Urinary bladder (tissue), 4 donors: ENCODE results near the gene USP22. TPM values are rescaled to one million over a fixed set of nuclear protein-coding genes. Genes with fewer than 3 reads are reported as not detected.
"Not testable (repeated sequence)": the region's sequence is repeated elsewhere in the genome, so short reads cannot be mapped to it uniquely, and the experiment has no call there.

ENCODE experiments used
- DNase-seq: peaks from one replicate; pipeline ENCODE4 v3.0.0-alpha.2; 2015; ENCODE audit errors: extremely low spot score
- H3K27ac ChIP-seq: one replicate; pipeline ENCODE4 v1.5.1; 2013; ENCODE audit warnings: low read depth, mild to moderate bottlenecking, moderate library complexity
- H3K36me3 ChIP-seq: one replicate; pipeline ENCODE4 v1.6.1; 2013; ENCODE audit warnings: mild to moderate bottlenecking, moderate library complexity; ENCODE audit not compliant: insufficient read depth
- H3K4me1 ChIP-seq: one replicate; pipeline ENCODE4 v1.6.1; 2013; ENCODE audit warnings: mild to moderate bottlenecking, moderate library complexity; ENCODE audit not compliant: insufficient read depth
- H3K4me3 ChIP-seq: one replicate; pipeline ENCODE4 v1.5.1; 2013; ENCODE audit warnings: low read depth, low read length
- WGBS: extraction: QIAGEN DNeasy Blood & Tissue Kit; methylation state at CpG from one replicate; pipeline ENCODE4 v1.1.7; 2013; 5-methylcytosine and 5-hydroxymethylcytosine counted together
- polyA plus RNA-seq: library from polyadenylated mRNA; stranded (reverse); fragments of 200-250 nt; gene quantifications from one replicate; pipeline ENCODE4 v1.2.3, GENCODE V29; 2013
- total RNA-seq: library from RNA; depleted of rRNA; stranded (reverse); fragments of >200 nt; gene quantifications from one replicate; pipeline ENCODE4 v1.2.3, GENCODE V29; 2014
- donor health status: healthy with polysubstance abuse.
- donor health status: healthy.

Gene USP22
- 170 TPM for total RNA-seq
- polyA plus RNA-seq = 72.1 TPM

DNA sequence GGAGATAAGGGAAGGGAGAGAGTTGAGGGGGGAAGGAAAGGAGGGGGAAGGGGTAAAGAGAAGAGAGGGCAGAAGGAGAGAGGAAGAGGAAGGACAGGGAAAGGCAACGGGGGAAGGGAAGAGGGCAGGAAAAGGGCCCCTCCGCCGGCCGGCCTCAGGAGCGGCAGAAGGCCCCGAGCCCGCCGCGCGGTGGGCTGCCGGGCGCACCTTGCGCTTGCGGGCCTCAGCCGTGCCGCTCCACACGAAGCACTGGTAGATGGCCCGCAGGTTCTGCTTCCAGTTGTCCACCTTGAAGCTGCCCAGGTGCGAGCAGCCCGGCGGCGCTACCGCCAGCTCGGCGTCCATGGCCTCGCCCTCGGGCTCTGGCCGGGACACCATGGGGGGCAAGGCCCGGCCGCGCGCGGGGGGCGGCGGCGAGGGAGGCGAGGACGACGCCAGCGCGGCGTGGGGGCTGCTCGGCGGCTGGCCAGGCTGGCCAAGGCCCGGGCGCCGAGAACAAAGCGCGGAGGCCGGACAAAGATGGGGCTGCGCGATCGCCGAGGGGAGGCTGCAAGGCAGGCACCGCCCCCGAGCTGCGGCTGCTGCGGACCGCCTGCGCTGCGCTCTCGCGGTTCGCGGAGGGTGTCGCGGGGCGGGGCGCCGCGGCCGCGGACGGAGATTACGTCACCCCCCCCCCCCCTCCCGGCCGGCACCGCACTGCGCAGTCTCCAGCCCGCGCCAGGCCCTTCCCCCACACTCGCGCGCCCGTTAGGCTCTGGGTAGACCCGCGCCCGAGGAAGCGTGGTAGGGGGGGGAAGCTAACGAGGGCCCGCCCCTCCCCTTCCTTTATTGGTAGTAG lies at the start of gene USP22:
Gene USP22, minus strand, starts transcription at position 554 of the 838 bp plus-strand sequence. Its CDS starts 176 bp downstream, at position 378.
- Histone ChIP-seq H3K27ac (peak within 1 kb of the TSS; percentile 100), H3K4me1 (no peaks in the 10 kb centered on the region), H3K36me3 (no peaks in the 10 kb centered on the region), H3K4me3 (peak within 1 kb of the TSS; percentile 96)
- WGBS = under 1% methylated on average over 83 of the region's 91 CpGs
- no peak for DNase-seq

DNA sequence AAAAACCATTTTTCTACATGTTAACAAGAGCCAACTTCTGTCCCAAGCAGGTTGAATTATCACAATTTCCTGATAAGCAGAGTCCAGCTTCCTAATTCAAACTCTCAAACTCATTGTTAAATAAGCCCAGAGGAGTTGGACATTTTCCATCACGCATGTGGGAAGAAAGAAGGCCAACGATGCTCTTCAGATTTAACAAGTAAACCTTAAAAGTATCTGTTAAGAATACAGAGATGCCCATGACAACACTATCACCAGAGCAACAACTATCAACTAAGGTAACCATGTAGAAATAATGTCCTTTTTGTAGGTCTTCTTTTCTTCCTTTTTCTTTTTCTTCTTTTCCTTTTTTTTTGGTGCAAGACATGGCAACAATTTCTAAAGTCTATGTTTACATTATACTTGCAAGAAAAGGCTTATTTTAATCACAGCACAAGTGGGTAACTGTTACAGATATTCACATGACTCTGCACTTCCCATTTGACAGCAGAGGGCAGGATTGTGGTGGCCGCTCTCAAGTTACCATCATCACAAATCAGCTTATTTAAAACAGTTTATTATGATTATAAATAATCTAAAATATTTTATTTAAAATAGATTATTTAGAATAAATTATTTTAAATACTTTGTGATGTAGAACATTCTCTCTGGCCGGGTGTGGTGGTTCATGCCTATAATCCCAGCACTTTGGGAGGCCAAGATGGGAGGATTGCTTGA lies 48.2 kb upstream of the USP22 start:
- Histone ChIP-seq H3K36me3 (no peaks in the 10 kb centered on the region), H3K4me3 (no peak overlapping the region), H3K4me1 (no peaks in the 10 kb centered on the region), H3K27ac (no peak overlapping the region)
- DNase-seq = no peak
- WGBS = 43% methylated on average over 4 of the region's 4 CpGs

DNA sequence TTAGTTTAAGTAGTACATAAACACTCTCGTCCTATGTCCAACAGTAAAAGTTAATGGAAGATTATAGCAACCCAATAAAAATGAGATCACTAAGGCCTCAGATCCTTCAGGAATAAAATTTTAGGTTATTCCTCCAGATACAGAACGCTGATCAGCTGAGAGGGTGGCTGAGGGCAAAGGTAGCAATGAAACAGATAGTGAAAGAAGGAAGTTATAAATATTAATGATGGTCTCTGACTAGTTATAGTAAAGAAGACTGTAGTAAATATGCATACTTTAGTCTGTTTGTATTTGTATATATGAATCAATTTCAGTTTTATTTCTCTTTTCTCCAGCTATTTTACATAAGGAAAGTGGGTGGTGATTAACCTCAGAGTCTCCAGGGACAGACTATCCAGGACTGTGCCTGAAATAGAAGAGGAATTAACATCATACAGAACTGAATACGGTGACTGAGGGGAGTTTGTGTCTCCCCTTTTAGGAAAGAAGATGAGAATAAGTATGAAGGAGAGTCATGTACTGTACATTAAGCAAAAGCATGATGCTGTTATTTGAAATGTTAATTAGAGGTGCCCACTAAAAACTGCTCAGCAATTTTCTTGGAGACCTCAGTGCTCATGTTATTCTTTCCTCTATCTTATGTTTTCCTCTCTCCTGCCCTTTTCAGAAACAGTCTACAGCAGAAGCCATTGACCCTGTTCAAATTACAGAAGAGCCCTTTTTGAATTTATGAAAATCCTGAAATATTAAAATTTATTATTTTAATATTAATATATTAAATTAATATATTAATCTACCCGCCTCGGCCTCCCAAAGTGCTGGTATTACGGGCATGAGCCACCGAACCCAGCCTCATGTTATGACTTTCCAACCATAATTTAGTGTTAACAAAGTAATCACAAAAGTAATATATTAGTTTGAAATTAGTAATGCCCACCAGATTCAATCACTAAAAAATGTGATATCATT lies 47.4 kb upstream of the USP22 start:
- H3K36me3 ChIP-seq = no peaks in the 10 kb centered on the region
- H3K27ac ChIP-seq = no peak overlapping the region
- no peak overlapping the region for H3K4me3 ChIP-seq
- WGBS = 75% methylated on average over 7 of the region's 7 CpGs
- DNase-seq = no peak
- no peaks in the 10 kb centered on the region for H3K4me1 ChIP-seq

DNA sequence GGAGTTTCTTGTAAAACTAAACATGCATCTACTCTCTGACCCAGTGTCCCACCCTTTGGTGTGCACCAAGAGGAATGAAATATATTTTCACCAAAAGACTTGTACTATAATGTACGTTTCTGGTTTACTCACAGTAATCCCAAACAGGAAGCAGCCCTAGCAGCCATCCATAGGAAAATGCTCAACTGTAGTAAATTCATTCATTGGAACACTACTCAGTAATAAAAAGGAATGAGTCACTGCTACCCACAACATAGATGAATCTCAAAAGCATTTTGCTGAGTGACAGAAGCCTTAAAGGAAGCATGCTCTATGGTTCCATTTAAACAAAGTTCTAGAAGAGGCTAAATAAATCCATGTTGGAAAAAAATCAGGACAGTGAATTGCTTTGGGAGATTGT lies 46.3 kb upstream of the USP22 start:
- H3K4me3 ChIP-seq = no peak overlapping the region
- no peaks in the 10 kb centered on the region for H3K4me1 ChIP-seq
- DNase-seq = no peak
- H3K27ac ChIP-seq = no peak overlapping the region
- no peaks in the 10 kb centered on the region for H3K36me3 ChIP-seq
- 49% methylated on average over 1 of the region's 1 CpG for WGBS

DNA sequence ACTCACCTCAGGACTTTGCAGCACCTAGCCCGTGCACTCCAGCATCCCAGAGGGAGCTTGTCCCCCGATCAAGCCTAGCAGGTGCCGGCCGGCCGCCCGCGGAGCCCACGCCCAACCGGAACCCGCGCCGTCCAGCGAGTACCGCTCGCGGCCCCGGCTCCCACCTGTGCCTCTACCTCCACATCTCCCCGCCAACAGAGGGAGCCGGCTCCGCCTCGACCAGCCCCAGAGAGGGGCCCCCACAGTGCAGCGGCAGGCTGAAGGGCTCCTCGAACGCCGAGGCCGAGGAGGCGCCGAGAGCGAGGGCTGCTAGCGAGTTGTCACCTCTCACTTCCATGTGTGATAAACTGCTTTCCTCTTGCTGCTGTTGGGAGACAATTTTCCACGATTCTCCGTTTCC lies 42.9 kb upstream of the USP22 start:
- H3K36me3 ChIP-seq = no peaks in the 10 kb centered on the region
- H3K27ac ChIP-seq = no peak overlapping the region
- DNase-seq = no peak
- H3K4me1 ChIP-seq = no peaks in the 10 kb centered on the region
- no peak overlapping the region for H3K4me3 ChIP-seq
- 87% methylated on average over 32 of the region's 32 CpGs for WGBS

DNA sequence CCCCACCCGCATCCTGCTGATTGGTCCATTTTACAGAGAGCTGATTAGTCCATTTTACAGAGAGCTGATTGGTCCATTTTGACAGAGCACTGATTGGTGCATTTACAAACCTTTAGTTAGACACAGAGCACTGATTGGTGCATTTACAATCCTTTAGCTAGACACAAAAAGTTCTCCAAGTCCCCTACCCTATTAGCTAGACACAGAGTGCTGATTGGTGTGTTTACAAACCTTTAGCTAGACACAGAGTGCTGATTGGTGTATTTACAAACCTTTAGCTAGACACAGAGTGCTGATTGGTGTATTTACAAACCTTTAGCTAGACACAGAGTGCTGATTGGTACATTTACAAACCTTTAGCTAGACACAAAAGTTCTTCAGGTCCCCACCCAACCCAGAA lies 42.5 kb upstream of the USP22 start:
- not testable (repeated sequence) for DNase-seq, H3K27ac ChIP-seq, H3K4me3 ChIP-seq, H3K4me1 ChIP-seq, H3K36me3 ChIP-seq
- 94% methylated on average over 1 of the region's 1 CpG for WGBS

DNA sequence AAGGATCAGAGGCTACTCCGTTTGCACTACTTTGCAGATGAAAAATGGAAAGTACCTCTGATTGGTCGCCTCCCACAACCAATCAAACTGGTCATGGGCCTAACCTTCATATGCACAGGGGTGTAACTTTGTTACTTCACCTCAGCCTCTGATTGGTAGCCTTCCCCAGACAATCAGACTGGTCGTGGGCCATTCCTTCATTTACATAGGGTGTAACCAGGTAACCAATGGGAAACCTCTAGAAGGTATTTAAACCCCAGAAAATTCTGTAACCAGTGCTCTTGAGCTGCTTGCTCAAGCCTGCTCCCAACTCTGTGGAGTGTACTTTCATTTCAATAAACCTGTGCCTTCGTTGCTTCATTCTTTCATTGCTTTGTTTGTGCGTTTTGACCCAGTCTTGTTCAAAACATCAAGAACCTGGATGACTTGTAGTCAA lies 39.2 kb upstream of the USP22 start:
- H3K4me3 ChIP-seq = no peak overlapping the region
- H3K36me3 ChIP-seq = no peaks in the 10 kb centered on the region
- H3K27ac ChIP-seq = no peak overlapping the region
- 85% methylated on average over 5 of the region's 5 CpGs for WGBS
- DNase-seq = no peak
- no peaks in the 10 kb centered on the region for H3K4me1 ChIP-seq

DNA sequence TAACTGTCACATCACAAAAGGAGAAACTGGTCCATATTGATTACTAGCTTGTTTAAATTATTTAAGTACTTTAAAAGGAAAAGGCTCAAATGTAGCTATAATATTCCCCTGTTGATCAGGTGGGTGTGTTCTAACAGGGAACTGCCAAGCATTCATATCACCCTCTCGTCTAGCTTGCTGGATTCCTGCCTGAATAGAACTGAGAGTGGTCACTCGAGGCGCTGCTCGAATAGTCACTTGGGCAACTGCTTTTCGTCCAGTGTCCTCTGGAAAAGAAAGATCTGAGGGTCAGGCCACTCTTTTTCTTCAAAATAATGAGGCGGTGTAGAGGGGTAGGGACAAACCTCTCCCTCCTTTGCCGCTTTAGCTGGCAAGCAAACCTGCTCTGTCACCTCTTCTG lies 36.4 kb upstream of the USP22 start:
- H3K4me3 ChIP-seq = no peak overlapping the region
- no peak overlapping the region for H3K27ac ChIP-seq
- no peaks in the 10 kb centered on the region for H3K4me1 ChIP-seq
- no peaks in the 10 kb centered on the region for H3K36me3 ChIP-seq
- DNase-seq = no peak
- WGBS = 75% methylated on average over 7 of the region's 7 CpGs

DNA sequence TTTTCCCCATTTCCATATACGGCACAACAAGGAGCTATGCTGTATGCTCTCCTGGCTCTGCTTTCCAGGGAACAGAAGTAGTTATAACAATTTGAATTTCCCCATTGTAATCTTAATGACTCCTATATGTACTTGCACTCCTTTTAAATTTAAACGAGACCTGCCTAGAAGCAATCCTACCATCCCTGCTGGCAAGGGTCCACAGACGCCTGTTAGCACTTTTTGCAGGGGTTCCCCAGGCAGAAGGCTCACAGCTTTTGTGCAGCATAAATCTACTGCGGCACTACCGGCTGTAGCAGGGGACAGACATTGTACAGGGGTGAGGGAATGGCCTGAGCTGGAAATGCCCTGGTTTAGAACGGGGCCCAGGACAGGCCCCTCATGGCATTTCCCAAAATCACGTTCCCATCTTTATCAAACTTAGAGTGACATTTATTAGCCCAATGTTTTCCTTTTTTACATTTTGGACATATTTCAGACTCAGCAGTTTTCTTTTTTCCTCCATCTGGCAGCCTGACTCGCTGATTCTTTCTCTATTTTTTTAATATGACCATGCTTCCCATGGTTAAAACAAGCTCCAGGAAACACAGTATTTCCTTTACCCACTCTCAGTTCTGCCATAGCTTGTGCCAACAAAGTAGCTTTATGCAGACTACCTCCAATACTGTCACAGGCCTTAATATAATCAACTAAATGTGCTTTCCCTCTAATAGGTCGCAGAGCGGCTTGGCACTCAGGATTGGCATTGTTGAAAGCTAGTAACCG lies 35.4 kb upstream of the USP22 start:
- Histone ChIP-seq H3K4me1 (no peaks in the 10 kb centered on the region), H3K36me3 (no peaks in the 10 kb centered on the region), H3K27ac (no peak overlapping the region), H3K4me3 (no peak overlapping the region)
- no peak for DNase-seq
- WGBS = 34% methylated on average over 11 of the region's 11 CpGs

DNA sequence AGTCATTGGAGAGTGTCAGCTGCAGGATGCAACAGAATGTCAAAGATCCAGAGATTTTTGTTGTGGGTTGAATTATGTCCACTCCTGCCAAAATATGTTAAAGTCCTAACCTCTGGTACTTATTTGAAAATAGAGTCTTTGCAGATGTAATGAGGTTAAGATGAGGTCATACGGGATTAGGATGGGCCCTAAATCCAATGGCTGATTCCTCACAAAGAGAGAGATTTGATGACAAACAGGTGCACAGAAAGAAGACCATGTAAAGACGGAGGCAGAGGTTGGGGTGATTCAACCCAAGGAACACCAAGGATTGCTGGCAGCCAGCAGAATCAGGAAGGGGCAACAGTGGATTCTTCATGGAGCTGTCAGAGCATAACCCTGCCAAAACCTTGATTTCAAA lies 34.5 kb upstream of the USP22 start:
- WGBS = 78% methylated on average over 2 of the region's 2 CpGs
- H3K27ac ChIP-seq = no peak overlapping the region
- DNase-seq = no peak
- H3K4me1 ChIP-seq = no peaks in the 10 kb centered on the region
- no peak overlapping the region for H3K4me3 ChIP-seq
- H3K36me3 ChIP-seq = no peaks in the 10 kb centered on the region

DNA sequence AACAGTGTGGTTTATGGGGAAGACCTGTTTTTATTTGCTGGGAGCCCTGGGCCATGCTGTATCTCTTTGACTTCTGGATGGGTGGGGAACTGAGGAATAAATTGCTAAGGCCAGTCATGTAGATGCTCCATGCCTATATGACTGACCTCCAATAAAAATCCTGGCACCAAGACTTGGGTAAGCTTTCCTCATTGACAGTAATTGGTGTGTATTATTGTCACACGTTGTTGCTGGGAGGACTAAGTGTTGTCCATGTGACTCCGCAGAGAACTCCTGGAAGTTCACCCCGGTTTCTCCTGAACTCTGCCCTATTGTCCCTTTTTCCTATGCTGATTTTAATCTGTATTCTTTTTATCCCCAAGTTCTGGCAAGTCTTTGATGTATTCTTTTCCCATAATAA lies 33.4 kb upstream of the USP22 start:
- H3K4me1 ChIP-seq = no peaks in the 10 kb centered on the region
- H3K27ac ChIP-seq = no peak overlapping the region
- no peak for DNase-seq
- H3K4me3 ChIP-seq = no peak overlapping the region
- 83% methylated on average over 3 of the region's 3 CpGs for WGBS
- no peaks in the 10 kb centered on the region for H3K36me3 ChIP-seq

DNA sequence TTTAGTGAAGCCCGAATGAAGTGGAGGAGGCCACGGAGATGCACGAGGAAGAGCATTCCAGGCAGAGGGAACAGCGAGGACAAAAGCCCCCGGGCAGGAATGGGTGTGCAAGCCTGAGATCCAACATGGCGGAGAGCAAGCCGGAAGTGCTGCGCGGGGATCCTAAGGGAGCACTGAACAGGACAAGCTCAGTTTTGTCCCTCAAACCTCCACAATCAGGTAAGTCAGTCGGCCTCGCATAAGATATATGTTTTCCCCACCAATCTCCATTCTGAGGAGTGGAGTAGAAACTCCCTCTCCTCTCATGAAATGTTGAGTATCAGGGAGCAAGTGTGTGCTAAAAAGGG lies 32.9 kb upstream of the USP22 start:
- H3K27ac ChIP-seq = no peak overlapping the region
- no peaks in the 10 kb centered on the region for H3K4me1 ChIP-seq
- no peaks in the 10 kb centered on the region for H3K36me3 ChIP-seq
- no peak for DNase-seq
- 76% methylated on average over 11 of the region's 11 CpGs for WGBS
- no peak overlapping the region for H3K4me3 ChIP-seq

DNA sequence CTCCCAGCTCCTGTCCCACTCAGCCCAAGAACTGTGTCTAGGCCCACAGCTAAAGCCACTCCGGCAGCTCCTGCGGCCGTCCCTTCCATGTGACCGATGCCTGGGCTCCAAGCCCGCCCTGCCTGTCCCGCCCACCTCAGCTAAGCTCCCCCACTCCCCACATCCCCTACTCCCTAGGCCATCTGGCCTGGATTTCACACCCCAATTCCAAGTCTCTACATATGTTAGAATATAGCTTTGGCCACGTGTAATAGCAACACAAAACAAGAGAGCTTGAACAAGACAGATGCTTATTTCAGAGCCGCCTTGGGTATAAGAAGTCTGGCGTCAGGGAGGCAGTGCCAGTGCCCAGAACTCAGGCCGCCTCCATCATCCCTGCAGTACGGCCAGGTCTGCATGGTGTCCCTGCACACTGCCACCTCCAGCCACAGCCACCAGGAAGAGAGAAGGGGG lies 30.0 kb upstream of the USP22 start:
- 62% methylated on average over 11 of the region's 11 CpGs for WGBS
- H3K27ac ChIP-seq = no peak overlapping the region
- no peak overlapping the region for H3K4me3 ChIP-seq
- H3K4me1 ChIP-seq = no peaks in the 10 kb centered on the region
- no peaks in the 10 kb centered on the region for H3K36me3 ChIP-seq
- no peak for DNase-seq
